ENCODE measurements around the gene IKZF2. TPM values are rescaled to one million over a fixed set of nuclear protein-coding genes. Genes with fewer than 3 reads are reported as not detected.

The IKZF2 gene
- total RNA-seq, 1 experiment from 2014 or later, result 1.6 TPM

DNA sequence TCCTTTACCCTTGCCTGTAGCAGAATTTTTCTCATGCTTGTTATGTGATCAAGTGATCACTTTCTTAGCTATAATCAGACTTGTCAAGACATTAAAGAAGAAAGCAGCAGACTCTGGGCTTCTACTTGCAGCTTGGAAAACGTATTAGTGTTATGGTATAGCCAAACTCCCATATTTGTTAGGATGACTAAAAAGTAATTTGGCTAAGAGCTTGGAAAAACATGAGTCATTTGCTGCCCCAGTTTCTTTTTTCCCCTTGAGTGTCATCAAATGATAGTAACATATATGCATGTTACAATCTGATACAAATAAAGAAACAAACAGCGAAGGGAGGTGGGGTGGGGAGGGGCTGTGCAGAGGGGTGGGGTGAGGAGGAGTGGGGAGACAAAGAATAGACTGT, 155.5 kb downstream of the IKZF2 start:
- Histone ChIP-seq H2AFZ (ENCODE audit: low read depth, low read length, poor library complexity, severe bottlenecking) (no peak overlapping the region), H3K9ac (ENCODE audit: low read length) (no peak overlapping the region), H4K20me1 (ENCODE audit: insufficient read depth) (no peaks in the 10 kb centered on the region), H3K27ac (ENCODE audit: low read depth, low read length) (no peak overlapping the region), H3K27me3 (ENCODE audit: insufficient read depth, low read length) (no peaks in the 10 kb centered on the region), H3K36me3 (ENCODE audit: control insufficient read depth in 1 of 2, insufficient read depth in 2 of 2, low read length in 2 of 2) (no peaks in the 10 kb centered on the region), H3K9me3 (ENCODE audit: control insufficient read depth in 1 of 2, insufficient read depth in 1 of 2, low read depth in 1 of 2, low read length in 2 of 2) (no peaks in the 10 kb centered on the region), H3K79me2 (ENCODE audit: insufficient read depth, low read length) (no peaks in the 10 kb centered on the region), H3K4me1 (ENCODE audit: control insufficient read depth in 1 of 2, insufficient read depth in 2 of 2, low read length in 2 of 2) (no peaks in the 10 kb centered on the region), H3K4me3 (replicated peaks in 1 of 2; ENCODE audit: low read depth in 1 of 2, low read length in 2 of 2) (no peak overlapping the region), H3K9me2 (ENCODE audit: insufficient read depth) (no peaks in the 10 kb centered on the region), H3K4me2 (ENCODE audit: low read length) (no peak overlapping the region)
- TF ChIP-seq, protein P1, sequence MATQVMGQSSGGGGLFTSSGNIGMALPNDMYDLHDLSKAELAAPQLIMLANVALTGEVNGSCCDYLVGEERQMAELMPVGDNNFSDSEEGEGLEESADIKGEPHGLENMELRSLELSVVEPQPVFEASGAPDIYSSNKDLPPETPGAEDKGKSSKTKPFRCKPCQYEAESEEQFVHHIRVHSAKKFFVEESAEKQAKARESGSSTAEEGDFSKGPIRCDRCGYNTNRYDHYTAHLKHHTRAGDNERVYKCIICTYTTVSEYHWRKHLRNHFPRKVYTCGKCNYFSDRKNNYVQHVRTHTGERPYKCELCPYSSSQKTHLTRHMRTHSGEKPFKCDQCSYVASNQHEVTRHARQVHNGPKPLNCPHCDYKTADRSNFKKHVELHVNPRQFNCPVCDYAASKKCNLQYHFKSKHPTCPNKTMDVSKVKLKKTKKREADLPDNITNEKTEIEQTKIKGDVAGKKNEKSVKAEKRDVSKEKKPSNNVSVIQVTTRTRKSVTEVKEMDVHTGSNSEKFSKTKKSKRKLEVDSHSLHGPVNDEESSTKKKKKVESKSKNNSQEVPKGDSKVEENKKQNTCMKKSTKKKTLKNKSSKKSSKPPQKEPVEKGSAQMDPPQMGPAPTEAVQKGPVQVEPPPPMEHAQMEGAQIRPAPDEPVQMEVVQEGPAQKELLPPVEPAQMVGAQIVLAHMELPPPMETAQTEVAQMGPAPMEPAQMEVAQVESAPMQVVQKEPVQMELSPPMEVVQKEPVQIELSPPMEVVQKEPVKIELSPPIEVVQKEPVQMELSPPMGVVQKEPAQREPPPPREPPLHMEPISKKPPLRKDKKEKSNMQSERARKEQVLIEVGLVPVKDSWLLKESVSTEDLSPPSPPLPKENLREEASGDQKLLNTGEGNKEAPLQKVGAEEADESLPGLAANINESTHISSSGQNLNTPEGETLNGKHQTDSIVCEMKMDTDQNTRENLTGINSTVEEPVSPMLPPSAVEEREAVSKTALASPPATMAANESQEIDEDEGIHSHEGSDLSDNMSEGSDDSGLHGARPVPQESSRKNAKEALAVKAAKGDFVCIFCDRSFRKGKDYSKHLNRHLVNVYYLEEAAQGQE (IDR thresholded peaks at IDR 0.05; ENCODE audit: low read depth), result no peak
- TF ChIP-seq CEBPB (IDR thresholded peaks at IDR 0.05; ENCODE audit: low read depth), result no peak
- no peak for TF ChIP-seq FOSL1 (IDR thresholded peaks at IDR 0.05; ENCODE audit: low read depth)
- TF ChIP-seq SRF (IDR thresholded peaks at IDR 0.05; ENCODE audit: low read depth), result no peak
- TF ChIP-seq TCF7L2 (IDR thresholded peaks at IDR 0.05; ENCODE audit: borderline replicate concordance, extremely low read depth, insufficient read depth, insufficient read length), result no peak
- no peak for TF ChIP-seq SP1 (IDR thresholded peaks at IDR 0.05; ENCODE audit: low read depth)
- TF ChIP-seq ZFX (IDR thresholded peaks at IDR 0.05), result no peak
- TF ChIP-seq, protein P2, sequence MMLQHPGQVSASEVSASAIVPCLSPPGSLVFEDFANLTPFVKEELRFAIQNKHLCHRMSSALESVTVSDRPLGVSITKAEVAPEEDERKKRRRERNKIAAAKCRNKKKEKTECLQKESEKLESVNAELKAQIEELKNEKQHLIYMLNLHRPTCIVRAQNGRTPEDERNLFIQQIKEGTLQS (IDR thresholded peaks at IDR 0.05), result no peak
- no peak for TF ChIP-seq RAD21 (IDR thresholded peaks at IDR 0.05; ENCODE audit: low read depth)
- TF ChIP-seq CBX3 (IDR thresholded peaks at IDR 0.05; ENCODE audit: low read depth), result no peak
- TF ChIP-seq JUND (IDR thresholded peaks at IDR 0.05), result no peak
- TF ChIP-seq YY1 (IDR thresholded peaks at IDR 0.05; ENCODE audit: extremely low read depth, insufficient replicate concordance, low read depth, low read length), result no peak
- TF ChIP-seq, protein P3, sequence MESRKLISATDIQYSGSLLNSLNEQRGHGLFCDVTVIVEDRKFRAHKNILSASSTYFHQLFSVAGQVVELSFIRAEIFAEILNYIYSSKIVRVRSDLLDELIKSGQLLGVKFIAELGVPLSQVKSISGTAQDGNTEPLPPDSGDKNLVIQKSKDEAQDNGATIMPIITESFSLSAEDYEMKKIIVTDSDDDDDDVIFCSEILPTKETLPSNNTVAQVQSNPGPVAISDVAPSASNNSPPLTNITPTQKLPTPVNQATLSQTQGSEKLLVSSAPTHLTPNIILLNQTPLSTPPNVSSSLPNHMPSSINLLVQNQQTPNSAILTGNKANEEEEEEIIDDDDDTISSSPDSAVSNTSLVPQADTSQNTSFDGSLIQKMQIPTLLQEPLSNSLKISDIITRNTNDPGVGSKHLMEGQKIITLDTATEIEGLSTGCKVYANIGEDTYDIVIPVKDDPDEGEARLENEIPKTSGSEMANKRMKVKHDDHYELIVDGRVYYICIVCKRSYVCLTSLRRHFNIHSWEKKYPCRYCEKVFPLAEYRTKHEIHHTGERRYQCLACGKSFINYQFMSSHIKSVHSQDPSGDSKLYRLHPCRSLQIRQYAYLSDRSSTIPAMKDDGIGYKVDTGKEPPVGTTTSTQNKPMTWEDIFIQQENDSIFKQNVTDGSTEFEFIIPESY (IDR thresholded peaks at IDR 0.05; ENCODE audit: extremely low read depth, insufficient replicate concordance, low read length), result no peak
- TF ChIP-seq POLR2AphosphoS5 (IDR thresholded peaks at IDR 0.05; ENCODE audit: low read depth, low read length), result no peak
- TF ChIP-seq EGR1 (IDR thresholded peaks at IDR 0.05; ENCODE audit: low read depth), result no peak
- TF ChIP-seq POLR2A (IDR thresholded peaks at IDR 0.05; ENCODE audit: borderline replicate concordance, extremely low read depth, insufficient read depth, insufficient read length), result no peak
- TF ChIP-seq EZH2phosphoT487 (IDR thresholded peaks at IDR 0.05; ENCODE audit: borderline replicate concordance), result no peak
- TF ChIP-seq ELF1 (IDR thresholded peaks at IDR 0.05; ENCODE audit: borderline replicate concordance, low read depth), result no peak
- TF ChIP-seq, protein P4, sequence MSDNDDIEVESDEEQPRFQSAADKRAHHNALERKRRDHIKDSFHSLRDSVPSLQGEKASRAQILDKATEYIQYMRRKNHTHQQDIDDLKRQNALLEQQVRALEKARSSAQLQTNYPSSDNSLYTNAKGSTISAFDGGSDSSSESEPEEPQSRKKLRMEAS (IDR thresholded peaks at IDR 0.05), result no peak
- CTCF ChIA-PET, result no interaction called here
- POLR2A ChIA-PET, result no interaction called here
- no peak for DNase-seq (ENCODE audit: low read depth, low spot score)
- no TSS peak for BruUV-seq (replicated peaks)
- intact Hi-C loops (cut with micrococcal nuclease), result no loop called here
- RAD21 ChIA-PET (ENCODE audit: low non-redundant PET in 1 of 2, low total read pairs in 2 of 2, uncharacterized antibody in 2 of 2, unreplicated experiment in 2 of 2), result no interaction called here
- ATAC-seq, result no peak
